Ectodermal cell (in vitro differentiated cells): ENCODE measurements around the gene CCZ1.
"Not testable (repeated sequence)": the region's sequence is repeated elsewhere in the genome, so short reads cannot be mapped to it uniquely, and the experiment has no call there.

Source experiments
- H3K27ac ChIP-seq: 2 replicates; pipeline ENCODE4 v1.7.0; 2013; ENCODE audit warnings: mild to moderate bottlenecking, low read depth, low read length; ENCODE audit not compliant: insufficient read depth, poor library complexity, severe bottlenecking
- H3K27me3 ChIP-seq: 2 replicates; pipeline ENCODE4 v1.7.0; 2013; ENCODE audit warnings: mild to moderate bottlenecking, low read length; ENCODE audit not compliant: insufficient read depth, control insufficient read depth, poor library complexity, severe bottlenecking
- H3K36me3 ChIP-seq: one replicate; pipeline ENCODE4 v1.7.0; 2013; ENCODE audit warnings: low read length; ENCODE audit not compliant: control insufficient read depth, insufficient read depth
- H3K4me1 ChIP-seq: one replicate; pipeline ENCODE4 v1.7.0; 2013; ENCODE audit warnings: low read length; ENCODE audit not compliant: control insufficient read depth, insufficient read depth
- H3K4me3 ChIP-seq: 2 replicates; pipeline ENCODE4 v1.7.0; 2013; ENCODE audit warnings: low read depth, low read length, control low read depth; ENCODE audit not compliant: insufficient read depth
- H3K9me3 ChIP-seq: 2 replicates; pipeline ENCODE4 v1.7.0; 2013; ENCODE audit warnings: mild to moderate bottlenecking, low read length, moderate library complexity; ENCODE audit not compliant: control insufficient read depth
- WGBS, 2 experiments: methylation state at CpG; one replicate each; pipeline ENCODE4 v1.1.7; 2013; ENCODE audit warnings: missing lambda C conversion rate in 2 of 2; 5-methylcytosine and 5-hydroxymethylcytosine counted together

The CCZ1 gene

DNA sequence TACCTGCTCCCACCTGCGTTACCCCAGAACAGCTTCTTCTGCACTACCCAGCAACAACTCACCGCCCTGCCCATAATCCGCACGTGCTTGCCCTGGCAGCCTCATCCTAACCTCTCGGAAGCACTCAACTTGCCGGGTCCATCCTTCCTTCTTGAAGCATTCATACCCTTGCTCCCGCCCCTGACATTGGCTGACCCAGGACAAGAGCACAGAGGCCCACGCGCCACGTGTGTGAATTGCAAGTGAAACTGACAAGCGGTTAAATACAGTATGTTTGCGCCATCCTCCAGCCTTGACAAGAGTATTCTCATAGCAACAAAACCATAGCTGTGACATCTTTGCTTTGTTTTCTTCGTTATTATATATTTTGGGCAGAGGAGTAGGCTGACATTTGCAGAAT is 28.8 kb upstream of the CCZ1 start:
- Histone ChIP-seq H3K9me3 (no peaks in the 10 kb centered on the region), H3K27ac (no peak overlapping the region), H3K36me3 (no peaks in the 10 kb centered on the region), H3K4me1 (no peaks in the 10 kb centered on the region), H3K4me3 (no peak overlapping the region), H3K27me3 (no peaks in the 10 kb centered on the region)
- WGBS, 2 experiments = 91 to 93% methylated on average over 12 of the region's 13 CpGs

DNA sequence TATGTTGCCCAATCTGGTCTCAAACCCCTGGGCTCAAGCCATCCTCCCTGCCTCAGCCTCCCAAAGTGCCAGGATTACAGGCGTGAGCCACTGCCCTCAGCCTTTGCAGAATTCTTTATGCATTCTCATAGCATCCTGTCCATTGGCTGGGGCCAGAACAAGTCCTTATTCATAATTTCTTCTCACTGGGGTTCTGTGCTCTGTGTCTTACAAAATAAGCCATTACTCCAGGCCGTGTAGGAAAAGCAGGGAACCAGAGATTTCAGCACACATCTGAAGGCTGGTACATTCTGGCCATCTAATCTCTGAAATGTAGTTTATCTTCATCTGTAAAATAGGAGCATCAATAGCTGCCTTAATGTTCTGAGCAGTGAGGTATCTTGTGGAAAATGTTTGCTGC is 28.2 kb upstream of the CCZ1 start:
- no peaks in the 10 kb centered on the region for H3K9me3 ChIP-seq
- H3K27me3 ChIP-seq = no peaks in the 10 kb centered on the region
- H3K4me1 ChIP-seq = no peaks in the 10 kb centered on the region
- 87 to 89% methylated on average over 2 of the region's 2 CpGs for WGBS, 2 experiments
- H3K4me3 ChIP-seq = no peak overlapping the region
- H3K27ac ChIP-seq = no peak overlapping the region
- no peaks in the 10 kb centered on the region for H3K36me3 ChIP-seq

DNA sequence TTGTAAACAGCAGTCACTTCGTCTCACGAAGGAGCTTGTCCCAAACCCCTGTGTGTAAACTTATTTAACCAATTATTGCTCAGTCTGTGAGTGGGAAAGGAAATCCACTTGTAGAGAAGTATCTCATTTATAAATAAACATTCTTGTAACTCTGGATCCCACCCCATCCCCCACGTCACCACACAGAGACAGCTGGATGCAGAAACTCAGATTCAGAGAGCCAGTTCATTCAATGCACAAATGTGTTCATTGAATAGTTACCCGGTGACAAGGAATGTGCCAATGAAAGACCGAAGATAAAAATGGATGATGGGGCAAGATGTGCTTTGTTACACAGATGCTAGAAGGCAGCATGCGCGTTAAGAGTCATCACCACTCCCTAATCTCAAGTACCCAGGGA is 26.2 kb upstream of the CCZ1 start:
- Histone ChIP-seq H3K9me3 (no peaks in the 10 kb centered on the region), H3K27me3 (no peaks in the 10 kb centered on the region), H3K4me3 (no peak overlapping the region), H3K36me3 (no peaks in the 10 kb centered on the region), H3K27ac (peak overlapping the region; percentile 36), H3K4me1 (no peaks in the 10 kb centered on the region)
- WGBS, 2 experiments = 82 to 85% methylated on average over 7 of the region's 7 CpGs

DNA sequence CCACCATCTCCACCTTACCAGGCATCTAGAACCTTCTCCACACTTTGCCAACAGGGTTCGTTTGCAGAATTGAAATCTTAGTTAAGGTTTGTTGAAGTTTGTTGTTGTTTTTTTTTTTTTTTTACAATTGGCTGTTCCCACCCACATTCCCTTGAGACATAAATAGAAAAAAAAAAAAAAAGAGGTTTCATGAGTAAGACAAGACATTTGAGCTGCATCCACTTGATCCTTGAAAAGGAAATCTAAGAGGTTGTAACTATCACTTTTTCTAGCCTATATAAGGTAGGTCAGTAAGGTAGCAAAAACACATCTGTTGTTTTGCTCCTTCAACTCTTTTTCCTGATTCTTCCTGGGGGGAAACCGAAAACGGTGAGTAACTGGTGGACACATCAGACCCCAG is 18.9 kb upstream of the CCZ1 start:
- 88 to 96% methylated on average over 2 of the region's 3 CpGs for WGBS, 2 experiments
- H3K27me3 ChIP-seq, H3K36me3 ChIP-seq, H3K4me3 ChIP-seq, H3K4me1 ChIP-seq, H3K27ac ChIP-seq, H3K9me3 ChIP-seq: not testable (repeated sequence)

DNA sequence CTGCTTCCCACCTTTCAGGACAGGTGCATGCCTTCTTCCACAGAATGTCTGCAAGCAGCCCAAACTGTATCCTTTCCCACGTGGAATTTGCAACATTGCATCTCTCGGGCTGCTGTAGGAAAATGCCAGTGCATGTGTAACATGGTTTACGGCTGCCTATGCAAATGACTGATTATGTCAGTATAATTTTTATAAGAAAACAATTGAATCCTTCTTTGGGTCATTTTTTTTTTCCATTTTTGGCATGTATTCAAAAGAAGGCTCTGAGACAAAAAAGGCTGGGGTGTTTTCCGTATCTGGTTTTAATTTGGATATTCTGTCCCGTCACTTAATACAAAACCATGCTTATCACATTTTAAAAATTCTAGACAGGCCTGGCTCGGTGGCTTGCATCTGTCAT is 18.4 kb upstream of the CCZ1 start:
- not testable (repeated sequence) for H3K27ac ChIP-seq, H3K4me1 ChIP-seq, H3K27me3 ChIP-seq, H3K4me3 ChIP-seq, H3K9me3 ChIP-seq, H3K36me3 ChIP-seq
- 91 to 93% methylated on average over 6 of the region's 6 CpGs for WGBS, 2 experiments

DNA sequence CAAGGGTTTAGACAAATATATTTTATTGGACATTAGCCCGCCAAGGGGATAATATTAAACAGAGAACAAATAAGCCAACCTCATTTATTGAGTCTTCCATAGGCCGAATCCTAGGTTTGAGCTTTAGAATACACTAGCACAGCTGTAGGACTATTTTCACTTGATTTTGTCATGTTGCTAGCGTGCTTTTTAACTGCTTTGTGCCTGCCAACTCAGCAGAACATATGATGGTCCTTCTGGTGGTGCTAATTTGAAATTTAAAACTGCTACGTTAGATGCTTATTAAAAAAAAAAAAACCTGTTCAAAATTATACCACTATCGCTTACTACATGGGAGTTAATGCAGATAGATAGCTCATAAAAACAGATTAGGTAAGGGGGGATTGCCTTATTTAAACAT is 14.1 kb upstream of the CCZ1 start:
- not testable (repeated sequence) for H3K36me3 ChIP-seq, H3K27me3 ChIP-seq, H3K4me1 ChIP-seq, H3K27ac ChIP-seq, H3K4me3 ChIP-seq, H3K9me3 ChIP-seq
- WGBS, 2 experiments = 91 to 95% methylated on average over 3 of the region's 5 CpGs

DNA sequence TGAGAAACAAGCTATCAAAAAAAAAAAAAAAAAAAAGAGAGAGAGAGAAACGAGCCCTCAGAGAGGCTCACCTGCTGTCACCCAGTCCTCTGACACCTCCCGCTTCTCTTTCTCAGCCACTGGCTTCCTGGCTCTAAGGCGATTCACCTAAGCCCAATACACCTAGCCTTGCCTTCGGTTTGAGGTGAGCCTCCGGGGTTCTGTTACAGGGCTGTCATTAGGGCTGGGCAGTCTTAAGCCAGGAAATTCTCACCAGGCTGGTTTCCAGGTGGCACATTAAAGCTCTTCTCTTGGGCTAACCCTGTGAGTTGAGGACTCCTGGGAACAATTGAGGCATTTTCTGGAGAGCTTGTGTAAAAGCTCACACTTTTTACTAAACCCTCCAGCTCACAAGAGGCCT is 10.5 kb upstream of the CCZ1 start:
- not testable (repeated sequence) for H3K36me3 ChIP-seq, H3K27me3 ChIP-seq, H3K27ac ChIP-seq, H3K4me1 ChIP-seq, H3K4me3 ChIP-seq, H3K9me3 ChIP-seq
- WGBS, 2 experiments = 89 to 90% methylated on average over 5 of the region's 5 CpGs

DNA sequence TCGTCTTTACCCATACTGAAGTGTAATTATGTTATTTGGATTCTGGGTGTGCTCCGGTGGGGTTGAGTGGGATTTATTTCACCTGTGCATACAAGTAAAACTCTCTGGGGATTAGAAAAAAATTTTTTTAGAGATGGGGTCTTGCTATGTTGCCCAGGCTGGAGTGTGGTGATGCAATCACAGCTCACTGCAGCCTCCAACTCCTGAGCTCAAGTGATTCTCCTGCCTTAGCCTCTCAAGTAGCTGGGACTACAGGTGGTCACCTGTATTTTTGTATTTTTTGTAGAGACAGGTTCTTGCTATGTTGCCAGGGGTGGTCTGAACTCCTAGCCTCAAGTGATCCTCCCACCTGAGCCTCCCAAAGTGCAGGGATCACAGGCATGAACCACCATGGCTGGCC is 8.3 kb upstream of the CCZ1 start:
- WGBS, 2 experiments = 83 to 100% methylated on average over 1 to 2 of the region's 2 CpGs
- H3K4me1 ChIP-seq, H3K27me3 ChIP-seq, H3K36me3 ChIP-seq, H3K4me3 ChIP-seq, H3K9me3 ChIP-seq, H3K27ac ChIP-seq: not testable (repeated sequence)

DNA sequence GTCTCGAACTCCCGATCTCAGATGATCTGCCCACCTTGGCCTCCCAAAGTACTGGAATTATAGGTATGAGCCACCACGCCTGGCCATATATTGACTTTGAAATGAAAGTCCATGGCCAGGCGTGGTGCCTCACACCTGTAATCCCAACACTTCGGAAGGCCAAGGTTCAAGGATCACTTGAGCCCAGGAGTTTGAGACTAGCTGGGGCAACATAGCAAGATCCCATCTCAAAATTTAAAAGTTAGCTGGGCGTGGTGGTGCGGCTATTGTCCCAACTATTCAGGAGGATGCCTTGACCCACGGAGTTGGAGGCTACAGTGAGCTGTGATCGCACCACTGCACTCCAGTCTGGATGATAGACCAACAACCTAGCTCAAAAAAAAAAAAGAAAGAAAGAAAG is 6.0 kb upstream of the CCZ1 start:
- Histone ChIP-seq H3K27me3 (no peaks in the 10 kb centered on the region), H3K4me3 (no peak overlapping the region), H3K36me3 (no peaks in the 10 kb centered on the region), H3K27ac (no peak overlapping the region), H3K4me1 (no peaks in the 10 kb centered on the region), H3K9me3 (no peaks in the 10 kb centered on the region)
- WGBS, 2 experiments = 93 to 95% methylated on average over 9 of the region's 9 CpGs

DNA sequence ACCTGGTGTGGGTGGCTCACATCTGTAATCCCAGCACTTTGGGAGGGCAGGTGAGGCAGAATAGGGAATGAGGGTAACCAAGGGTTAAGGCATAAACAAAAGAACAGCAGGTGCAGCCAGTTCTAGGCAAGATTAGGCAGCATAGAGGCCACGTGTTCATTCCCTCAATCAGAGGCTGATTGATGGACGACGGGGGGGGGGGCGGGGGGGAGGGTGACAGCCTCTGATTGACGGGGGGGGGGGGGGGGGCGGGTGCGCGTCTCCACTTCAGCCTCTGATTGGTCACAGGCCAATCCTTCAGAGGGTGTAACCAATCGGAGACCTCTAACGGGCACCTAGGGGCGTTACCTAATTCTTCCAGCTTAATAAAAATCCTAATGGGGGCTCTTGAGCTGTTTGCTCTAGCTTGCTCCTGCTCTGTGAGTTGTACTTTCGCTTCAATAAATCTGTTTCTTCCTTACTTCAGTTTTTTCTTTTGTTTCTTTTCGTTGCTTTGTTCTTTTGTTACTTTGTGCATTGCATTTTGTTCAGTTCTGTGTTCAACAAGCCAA is 1.1 kb upstream of the CCZ1 start:
- 57 to 80% methylated on average over 2 to 3 of the region's 13 CpGs for WGBS, 2 experiments
- not testable (repeated sequence) for H3K27me3 ChIP-seq, H3K4me1 ChIP-seq, H3K9me3 ChIP-seq, H3K27ac ChIP-seq, H3K36me3 ChIP-seq, H3K4me3 ChIP-seq

DNA sequence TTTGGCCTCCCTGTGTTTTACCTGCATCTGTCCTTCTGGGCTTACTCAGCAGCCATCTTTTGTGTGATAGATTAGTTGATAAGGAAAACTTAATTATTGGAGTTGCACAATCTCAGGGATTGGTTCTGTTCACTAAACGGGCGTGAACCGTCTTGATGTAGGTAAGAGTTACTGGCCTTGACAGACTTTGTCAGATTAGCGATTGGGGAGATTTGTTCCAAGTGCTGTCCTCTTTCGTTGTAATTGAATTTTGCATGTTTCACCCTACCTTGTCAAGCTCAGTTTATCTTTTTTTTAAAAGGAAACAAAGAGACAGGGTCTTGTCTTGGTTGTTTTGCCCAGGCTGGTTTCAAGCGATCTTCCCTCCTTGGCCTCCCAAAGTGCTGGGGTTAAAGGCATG is 4.5 kb downstream of the CCZ1 start:
- not testable (repeated sequence) for H3K27me3 ChIP-seq, H3K4me3 ChIP-seq, H3K36me3 ChIP-seq, H3K27ac ChIP-seq, H3K4me1 ChIP-seq, H3K9me3 ChIP-seq
- WGBS, 2 experiments = 98 to 99% methylated on average over 4 to 5 of the region's 6 CpGs
